ENCODE measurements around the gene LENG9.

Gene LENG9

DNA sequence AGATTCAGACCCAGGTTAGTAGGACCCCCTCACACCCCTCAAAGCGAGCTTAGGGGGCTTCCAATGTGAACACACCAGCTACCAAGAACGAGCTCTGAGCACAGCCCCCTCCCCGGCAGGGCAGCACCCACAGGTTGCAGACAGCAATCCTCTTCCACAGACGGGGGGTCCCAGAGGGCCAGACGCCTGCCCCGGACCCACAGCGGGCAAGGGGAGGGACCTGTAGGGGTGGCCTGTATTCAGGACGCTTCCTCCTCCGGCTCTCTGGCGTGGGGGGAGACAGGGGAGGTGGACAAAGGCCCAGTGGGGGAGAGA lies 43.6 kb downstream of the LENG9 start:
- DNase-seq: no peak

DNA sequence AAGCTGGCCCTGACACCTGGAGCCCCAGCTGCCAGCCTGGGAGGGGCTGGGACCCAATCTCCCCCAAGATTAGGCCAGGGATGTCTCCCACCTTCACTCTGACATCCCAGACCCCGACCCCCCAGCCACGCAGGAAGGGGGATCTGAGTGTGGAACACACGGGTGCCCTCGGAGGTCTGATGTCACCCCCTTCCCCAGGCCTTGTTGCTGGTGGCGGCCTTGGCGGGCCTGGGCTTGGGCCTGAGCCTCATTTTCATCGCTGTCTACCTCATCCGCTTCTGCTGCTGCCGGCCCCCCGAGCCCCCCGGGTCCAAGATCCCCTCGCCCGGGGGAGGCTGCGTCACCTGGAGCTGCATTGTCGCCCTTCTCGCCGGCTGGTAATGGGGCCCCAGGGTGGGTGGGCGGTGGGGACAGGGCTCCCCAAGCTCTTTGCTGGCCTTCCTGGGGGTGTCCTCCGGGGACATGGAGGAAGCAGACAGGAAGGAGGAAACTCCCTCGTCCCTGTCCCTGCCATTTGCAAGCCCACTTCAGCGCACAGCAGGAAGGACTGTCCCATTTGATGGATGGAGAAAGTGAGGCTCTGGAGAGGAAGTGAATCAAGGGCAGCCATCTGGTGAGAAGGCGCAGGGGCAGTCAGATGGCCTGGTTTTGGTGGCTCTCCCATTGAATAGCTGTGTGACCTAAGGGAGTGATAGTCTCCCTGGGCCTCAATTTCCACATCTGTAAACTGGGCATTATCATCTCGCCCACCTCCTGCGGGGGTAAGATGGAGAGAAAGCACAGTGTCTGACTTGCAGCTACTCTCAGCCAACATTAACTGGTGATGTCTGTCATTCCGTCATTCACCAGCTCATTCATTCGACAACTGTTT lies 44.4 kb downstream of the LENG9 start:
- no peak for DNase-seq

DNA sequence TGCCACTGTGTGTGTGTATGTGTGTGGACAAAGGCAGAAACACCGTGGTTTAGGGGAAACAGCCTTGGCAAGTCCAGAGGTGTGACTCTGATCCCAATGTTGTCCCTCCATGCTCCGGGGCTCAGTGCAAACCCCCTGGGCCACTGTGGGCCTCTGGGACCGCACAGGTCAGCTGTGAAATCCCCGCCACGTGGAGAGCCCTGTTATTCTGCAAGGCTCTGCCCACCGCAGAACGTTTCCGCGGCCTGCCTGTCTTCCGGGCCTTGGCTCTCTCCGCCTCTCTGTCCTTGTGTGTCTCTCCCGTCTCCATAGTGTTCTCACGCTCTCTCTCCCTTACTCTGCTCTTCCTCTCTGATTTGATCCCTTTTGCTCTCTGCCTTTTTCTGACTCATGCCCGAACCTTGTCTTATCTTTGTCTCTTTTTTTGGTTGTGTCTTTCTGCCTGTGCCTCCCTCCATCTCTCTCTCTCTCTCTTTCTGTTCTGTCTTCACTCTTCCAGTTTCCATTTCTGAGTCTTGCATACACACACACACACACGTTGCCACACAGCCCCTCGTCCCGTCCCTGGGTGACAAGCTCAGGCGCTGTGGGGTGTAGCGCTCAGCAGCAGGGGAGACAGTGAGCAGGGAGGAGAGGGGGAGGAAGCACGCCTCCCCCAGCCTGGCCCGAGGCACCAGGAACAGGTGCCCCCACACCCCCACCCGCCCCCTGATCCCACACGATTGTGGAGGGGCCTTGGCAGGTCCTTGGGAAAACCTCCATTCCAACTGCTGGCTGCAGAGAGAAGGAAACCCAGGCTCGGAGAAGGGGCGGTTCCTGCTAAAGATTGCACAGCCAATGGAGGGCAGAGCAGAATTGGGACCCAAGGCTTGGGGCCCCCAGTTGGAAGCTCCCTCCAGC lies 45.3 kb downstream of the LENG9 start:
- DNase-seq: no peak

DNA sequence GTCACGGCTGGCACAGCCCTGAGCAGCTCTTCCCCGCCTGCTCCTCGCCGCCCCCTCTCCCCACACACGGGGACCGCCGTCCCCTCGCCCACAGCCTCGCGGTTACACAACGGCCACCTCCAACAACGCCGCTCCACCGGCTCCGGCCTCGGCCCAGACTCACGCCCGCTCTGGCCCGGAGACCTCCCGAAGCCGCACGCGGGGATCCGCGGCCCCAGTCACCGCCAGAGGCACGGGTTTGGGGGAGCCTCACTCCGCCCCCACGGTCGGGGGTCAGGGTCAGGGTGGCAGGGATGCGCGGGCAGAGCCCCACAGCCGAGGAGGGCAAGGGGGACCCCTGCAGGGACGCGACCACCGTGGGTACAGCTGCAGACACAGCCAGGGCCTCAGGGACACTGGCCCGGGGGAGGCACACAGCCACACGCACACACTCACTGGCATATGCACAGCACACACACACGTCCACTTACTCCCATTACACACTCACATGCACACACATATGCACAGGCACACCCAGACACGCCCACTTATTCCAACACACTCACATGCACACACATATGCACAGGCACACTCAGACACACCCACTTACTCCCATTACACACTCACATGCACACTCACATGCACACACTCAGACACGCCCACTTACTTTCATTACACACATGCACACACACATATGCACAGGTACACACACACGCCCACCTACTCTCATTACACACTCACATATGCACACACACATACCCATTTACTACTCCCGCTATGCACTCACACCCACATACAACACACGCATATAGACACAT lies 46.7 kb downstream of the LENG9 start:
- no peak for DNase-seq

- DNase-seq: no peak
Measured at GRCh38 chr19:54415901-54416673, 47.5 kb downstream of the LENG9 start.

DNA sequence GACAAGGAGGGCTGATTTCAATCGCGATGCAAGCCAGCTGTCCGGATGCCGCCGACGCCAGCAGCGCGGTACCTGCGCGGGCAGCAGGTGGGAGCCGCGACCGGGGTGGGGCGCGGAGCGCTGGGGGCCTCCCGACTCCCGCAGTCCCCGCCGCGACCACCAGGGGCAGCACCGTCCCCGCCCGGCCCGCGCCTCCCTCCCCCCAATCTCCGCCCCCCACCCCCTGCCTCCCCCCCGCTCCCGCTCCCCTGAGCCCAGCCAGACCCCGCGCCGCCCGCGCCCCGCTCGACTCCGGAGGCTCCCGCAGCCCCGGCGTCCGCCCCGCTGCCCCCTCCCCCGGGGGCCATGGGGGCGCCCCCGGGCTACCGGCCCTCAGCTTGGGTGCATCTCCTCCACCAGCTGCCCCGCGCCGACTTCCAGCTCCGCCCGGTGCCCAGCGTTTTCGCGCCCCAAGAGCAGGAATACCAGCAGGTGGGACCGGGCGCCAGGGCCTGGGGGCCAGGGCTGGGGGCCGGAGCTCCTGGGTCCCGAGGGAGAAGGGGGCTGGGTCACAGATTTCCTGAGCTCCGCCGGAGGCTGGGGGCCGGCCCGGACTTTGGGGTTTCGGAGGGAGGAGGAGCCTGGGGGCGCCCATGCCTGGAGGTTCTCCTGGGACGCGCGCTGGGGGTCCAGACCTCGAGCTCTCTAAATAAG lies 48.2 kb downstream of the LENG9 start, which contains the start of gene TTYH1:
Gene TTYH1, plus strand, starts transcription at position 257 of the 693 bp plus-strand sequence. Its CDS starts 89 bp downstream, at position 346.
- DNase-seq: no peak

DNA sequence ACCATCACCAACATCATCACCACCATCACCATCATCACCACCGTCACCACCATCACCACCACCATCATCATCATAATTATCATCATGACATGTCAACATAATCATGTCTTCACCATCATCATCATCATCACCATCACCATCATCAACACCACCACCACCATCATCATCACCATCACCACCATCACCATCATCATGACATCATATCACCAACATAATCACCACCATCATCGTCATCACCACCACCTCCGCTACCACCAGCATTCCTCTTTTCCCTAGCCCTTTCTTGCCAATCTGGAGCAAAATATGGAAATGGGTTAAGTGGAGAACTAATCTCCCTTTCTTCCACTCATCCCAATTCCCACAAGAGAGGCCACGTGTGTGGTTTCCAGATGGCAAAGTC lies 49.4 kb downstream of the LENG9 start:
- DNase-seq: no peak

DNA sequence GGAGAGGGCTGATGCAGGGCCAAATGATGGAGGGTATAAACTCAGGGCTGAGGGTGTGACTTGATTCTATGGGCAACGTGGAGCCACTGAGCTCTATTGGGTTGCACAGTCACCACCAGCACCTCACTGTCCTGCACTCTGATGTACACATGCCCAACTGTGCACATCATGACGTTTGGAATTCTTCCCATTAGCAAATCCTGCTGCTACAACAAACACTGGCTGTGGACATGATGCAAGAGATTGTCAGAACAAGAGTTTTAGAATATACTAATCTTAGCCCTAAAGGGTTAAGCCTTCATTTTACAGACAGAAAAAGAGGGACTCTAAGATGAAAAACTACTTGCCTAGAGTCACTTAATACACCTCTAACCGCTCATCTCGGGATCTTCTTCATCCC lies 50.7 kb downstream of the LENG9 start:
- DNase-seq: no peak
